Measurements from ENCODE around the gene UNC5C. TPM values are rescaled to one million over a fixed set of nuclear protein-coding genes. Genes with fewer than 3 reads are reported as not detected.

UNC5C gene
- total and polyA plus RNA-seq, 10 of the 15 experiments (the other 5 are each of a cell fraction or from before 2014, with no cell fraction given) = 0.02 to 2.0 (median 0.15) TPM; not detected in 1

DNA sequence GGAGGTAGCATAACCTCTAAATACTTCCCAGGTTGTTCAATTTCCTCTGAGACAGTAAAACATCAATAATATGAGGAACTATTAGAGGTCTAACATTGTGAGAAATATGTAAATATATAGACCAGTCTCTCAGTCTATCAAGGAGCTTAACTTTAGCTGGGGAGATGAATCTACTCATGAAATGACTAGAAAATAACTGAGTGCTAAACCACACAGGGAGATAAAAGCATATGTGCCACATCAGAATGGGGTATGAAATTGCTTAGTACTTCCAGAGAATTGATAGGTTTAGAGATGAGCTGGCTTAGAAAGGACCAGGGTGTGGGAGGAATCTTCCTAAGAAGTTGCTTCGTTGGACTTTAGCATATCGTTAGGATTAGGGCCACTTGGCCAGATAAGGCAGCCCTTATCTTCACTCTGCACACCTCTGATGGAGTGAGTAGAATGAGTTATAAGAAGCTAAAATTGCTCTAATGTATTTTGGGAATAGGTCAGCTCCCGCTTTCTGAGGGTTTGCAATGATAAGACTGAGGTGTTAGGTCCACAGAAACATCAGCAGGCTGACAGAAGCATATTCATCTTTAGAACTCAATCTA lies 299.2 kb downstream of the UNC5C start (continued):
- TF ChIP-seq, protein P1, sequence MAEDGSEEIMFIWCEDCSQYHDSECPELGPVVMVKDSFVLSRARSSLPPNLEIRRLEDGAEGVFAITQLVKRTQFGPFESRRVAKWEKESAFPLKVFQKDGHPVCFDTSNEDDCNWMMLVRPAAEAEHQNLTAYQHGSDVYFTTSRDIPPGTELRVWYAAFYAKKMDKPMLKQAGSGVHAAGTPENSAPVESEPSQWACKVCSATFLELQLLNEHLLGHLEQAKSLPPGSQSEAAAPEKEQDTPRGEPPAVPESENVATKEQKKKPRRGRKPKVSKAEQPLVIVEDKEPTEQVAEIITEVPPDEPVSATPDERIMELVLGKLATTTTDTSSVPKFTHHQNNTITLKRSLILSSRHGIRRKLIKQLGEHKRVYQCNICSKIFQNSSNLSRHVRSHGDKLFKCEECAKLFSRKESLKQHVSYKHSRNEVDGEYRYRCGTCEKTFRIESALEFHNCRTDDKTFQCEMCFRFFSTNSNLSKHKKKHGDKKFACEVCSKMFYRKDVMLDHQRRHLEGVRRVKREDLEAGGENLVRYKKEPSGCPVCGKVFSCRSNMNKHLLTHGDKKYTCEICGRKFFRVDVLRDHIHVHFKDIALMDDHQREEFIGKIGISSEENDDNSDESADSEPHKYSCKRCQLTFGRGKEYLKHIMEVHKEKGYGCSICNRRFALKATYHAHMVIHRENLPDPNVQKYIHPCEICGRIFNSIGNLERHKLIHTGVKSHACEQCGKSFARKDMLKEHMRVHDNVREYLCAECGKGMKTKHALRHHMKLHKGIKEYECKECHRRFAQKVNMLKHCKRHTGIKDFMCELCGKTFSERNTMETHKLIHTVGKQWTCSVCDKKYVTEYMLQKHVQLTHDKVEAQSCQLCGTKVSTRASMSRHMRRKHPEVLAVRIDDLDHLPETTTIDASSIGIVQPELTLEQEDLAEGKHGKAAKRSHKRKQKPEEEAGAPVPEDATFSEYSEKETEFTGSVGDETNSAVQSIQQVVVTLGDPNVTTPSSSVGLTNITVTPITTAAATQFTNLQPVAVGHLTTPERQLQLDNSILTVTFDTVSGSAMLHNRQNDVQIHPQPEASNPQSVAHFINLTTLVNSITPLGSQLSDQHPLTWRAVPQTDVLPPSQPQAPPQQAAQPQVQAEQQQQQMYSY (CRISPR knock-in tag; IDR thresholded peaks at IDR 0.05) = no peak

DNA sequence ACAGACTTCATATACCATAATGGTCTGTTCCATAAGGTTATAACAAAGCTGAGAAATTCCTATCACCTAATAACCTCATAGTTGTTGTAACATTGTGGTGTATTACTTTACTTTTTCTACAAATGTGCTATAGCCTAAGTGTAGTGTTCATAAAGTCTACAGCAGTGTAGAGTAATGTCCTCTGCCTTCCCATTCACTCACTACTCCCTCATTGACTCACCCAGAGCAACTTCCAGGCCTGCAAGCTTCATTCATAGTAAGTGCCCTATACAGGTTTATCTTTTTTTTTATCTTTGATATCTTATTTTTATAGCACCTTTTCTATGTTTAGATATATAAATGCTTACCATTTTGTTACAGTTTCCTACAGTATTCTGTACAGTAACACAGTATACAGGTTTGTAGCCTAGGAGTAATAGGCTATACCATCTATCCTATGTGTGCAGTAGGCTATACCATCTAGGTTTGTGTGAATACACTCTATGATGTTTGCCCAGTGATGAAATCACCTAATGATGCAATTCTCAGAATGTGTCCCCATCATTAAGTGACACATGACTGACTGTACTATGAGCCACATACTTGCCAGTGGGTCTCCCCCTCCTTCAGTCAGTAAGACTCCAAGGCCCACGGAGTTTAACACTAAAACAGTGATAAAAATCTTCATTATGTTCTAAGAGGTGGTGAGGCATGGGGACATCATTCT lies 299.9 kb downstream of the UNC5C start:
- Histone ChIP-seq H3K4me1 (ENCODE audit: control insufficient read depth, insufficient read depth, low read length) (no peaks in the 10 kb centered on the region), H3K27ac (ENCODE audit: control insufficient read depth, insufficient read depth) (no peak overlapping the region), H3K4me3 (no peak overlapping the region), H3K27me3 (replicated peaks in 1 of 2; ENCODE audit: control insufficient read depth in 2 of 2, insufficient read depth in 2 of 2, low read length in 1 of 2) (no peaks in the 10 kb centered on the region), H2AFZ (ENCODE audit: control insufficient read depth, low read depth, low read length) (no peak overlapping the region), H3K9ac (ENCODE audit: control insufficient read depth, insufficient read depth, low read length) (no peak overlapping the region), H4K20me1 (ENCODE audit: control insufficient read depth, insufficient read depth) (no peaks in the 10 kb centered on the region), H3K4me2 (ENCODE audit: control insufficient read depth, insufficient read depth) (no peak overlapping the region), H3K79me2 (ENCODE audit: control insufficient read depth, insufficient read depth, low read length) (no peaks in the 10 kb centered on the region), H3K36me3 (ENCODE audit: control insufficient read depth in 2 of 2, insufficient read depth in 2 of 2, low read length in 1 of 2) (no peaks in the 10 kb centered on the region), H3K9me3 (replicated peaks; ENCODE audit: control insufficient read depth, insufficient read depth, low read length) (no peaks in the 10 kb centered on the region)
- CTCF ChIA-PET = no interaction called here
- RAD21 ChIA-PET (ENCODE audit: unreplicated experiment) = no interaction called here
- ATAC-seq (no peak; the same call in 2 of the 3 replicates), FAIRE-seq (no peak), DNase-seq (ENCODE audit: low read depth, low spot score) (no peak)
- intact Hi-C loops (cut with micrococcal nuclease; ENCODE audit: unreplicated experiment) (no loop called here), in situ Hi-C loops (cut with MboI) (no loop called here)
- BruUV-seq (replicated peaks) = no TSS peak
- 5% methylated on average over 1 of the region's 1 CpG for WGBS (ENCODE audit: insufficient coverage, insufficient replicate concordance, low lambda C conversion rate, missing lambda C conversion rate)
- POLR2A ChIA-PET = no interaction called here
- TF ChIP-seq KAT2A (conservative IDR thresholded peaks at IDR 0.05; ENCODE audit: control insufficient read depth, low read depth, low read length) = no peak
- no peak for TF ChIP-seq SRF (IDR thresholded peaks at IDR 0.05; ENCODE audit: low read depth in 2 of 2, low read length in 2 of 2)
- SMC1A ChIA-PET (ENCODE audit: uncharacterized antibody, unreplicated experiment) = no interaction called here

Data from GM12878 (cell line).